Rectal smooth muscle tissue (tissue), 1 donor: ENCODE measurements around the gene CLEC7A.

Experiments
- H3K27ac ChIP-seq: one replicate; pipeline ENCODE4 v1.7.0; 2013; ENCODE audit warnings: low read depth, low read length, inconsistent platforms
- H3K27me3 ChIP-seq: one replicate; pipeline ENCODE4 v1.7.0; 2013; ENCODE audit warnings: low read length; ENCODE audit not compliant: control insufficient read depth, insufficient read depth
- H3K36me3 ChIP-seq: one replicate; pipeline ENCODE4 v1.7.0; 2013; ENCODE audit warnings: low read length; ENCODE audit not compliant: control insufficient read depth, insufficient read depth
- H3K4me1 ChIP-seq: one replicate; pipeline ENCODE4 v1.7.0; 2013; ENCODE audit warnings: low read length; ENCODE audit not compliant: control insufficient read depth, insufficient read depth
- H3K4me3 ChIP-seq: one replicate; pipeline ENCODE4 v1.7.0; 2013; ENCODE audit warnings: low read length
- H3K9ac ChIP-seq: one replicate; pipeline ENCODE4 v1.7.0; 2013; ENCODE audit warnings: low read length

CLEC7A gene

GRCh38 chr12:10075451-10075850 is 54.5 kb downstream of the CLEC7A start:
- no peaks in the 10 kb centered on the region for H3K4me1 ChIP-seq
- no peak overlapping the region for H3K4me3 ChIP-seq
- H3K27ac ChIP-seq, result no peak overlapping the region
- H3K9ac ChIP-seq, result no peak overlapping the region
- H3K27me3 ChIP-seq, result no peaks in the 10 kb centered on the region
- no peaks in the 10 kb centered on the region for H3K36me3 ChIP-seq

GRCh38 chr12:10073261-10073660 is 56.7 kb downstream of the CLEC7A start:
- no peak overlapping the region for H3K9ac ChIP-seq
- H3K27ac ChIP-seq, result no peak overlapping the region

DNA sequence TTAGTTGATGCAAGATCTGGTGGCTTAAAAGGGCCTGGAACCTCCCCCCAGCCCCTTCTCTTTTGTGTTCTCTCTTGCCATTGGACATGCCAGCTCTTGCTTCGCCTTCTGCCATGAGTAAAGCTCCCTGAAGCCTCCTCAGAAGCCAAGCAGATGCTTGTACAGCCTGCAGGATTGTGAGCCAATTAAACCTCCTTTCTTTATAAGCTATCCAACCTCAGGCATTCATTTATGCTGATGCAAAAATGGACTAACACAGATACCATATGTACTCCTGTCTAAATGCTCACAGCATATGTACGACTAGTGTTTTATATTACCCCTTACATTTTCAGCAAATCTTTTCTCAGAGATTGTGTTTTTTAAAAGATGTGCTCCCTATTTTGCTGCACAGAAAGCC is 57.9 kb downstream of the CLEC7A start:
- H3K4me1 ChIP-seq, result no peaks in the 10 kb centered on the region
- no peak overlapping the region for H3K9ac ChIP-seq
- H3K27ac ChIP-seq, result no peak overlapping the region
- H3K27me3 ChIP-seq, result no peaks in the 10 kb centered on the region
- H3K36me3 ChIP-seq, result no peaks in the 10 kb centered on the region
- H3K4me3 ChIP-seq, result no peak overlapping the region

More at GRCh38 chr12:10073261-10073660, 56.7 kb downstream of the CLEC7A start:
- no peaks in the 10 kb centered on the region for H3K4me1 ChIP-seq
- no peaks in the 10 kb centered on the region for H3K27me3 ChIP-seq
- no peak overlapping the region for H3K4me3 ChIP-seq
- no peaks in the 10 kb centered on the region for H3K36me3 ChIP-seq

DNA sequence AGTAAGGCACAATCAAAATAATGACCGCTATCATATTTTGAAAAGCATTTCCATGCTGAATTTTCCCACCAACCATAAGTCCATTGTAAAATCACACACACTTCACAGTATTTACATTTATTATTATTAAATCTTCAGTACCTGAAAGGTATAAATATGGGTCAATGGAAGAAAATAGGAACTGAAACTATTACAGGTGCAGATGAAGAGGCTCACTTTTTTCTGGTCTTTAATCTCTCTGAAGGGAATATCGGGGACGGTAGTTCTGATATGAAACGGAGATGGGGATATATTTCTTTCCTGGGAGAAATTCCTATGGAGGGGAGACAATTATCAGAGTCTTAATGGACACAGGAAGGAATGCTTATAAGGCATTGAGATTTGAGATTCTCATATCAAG is 59.6 kb downstream of the CLEC7A start:
- Histone ChIP-seq H3K27me3 (no peaks in the 10 kb centered on the region), H3K4me1 (no peaks in the 10 kb centered on the region), H3K36me3 (no peaks in the 10 kb centered on the region)

GRCh38 chr12:10069976-10070375 is 60.0 kb downstream of the CLEC7A start:
- no peak overlapping the region for H3K27ac ChIP-seq
- no peak overlapping the region for H3K9ac ChIP-seq
- H3K4me3 ChIP-seq, result no peak overlapping the region
- H3K36me3 ChIP-seq, result no peaks in the 10 kb centered on the region
- H3K27me3 ChIP-seq, result no peaks in the 10 kb centered on the region
- no peaks in the 10 kb centered on the region for H3K4me1 ChIP-seq

More for the DNA sequence above, 59.6 kb downstream of the CLEC7A start:
- no peak overlapping the region for H3K9ac ChIP-seq
- H3K27ac ChIP-seq, result no peak overlapping the region
- no peak overlapping the region for H3K4me3 ChIP-seq

- H3K4me3 ChIP-seq, result no peak overlapping the region
- no peak overlapping the region for H3K9ac ChIP-seq
- peak overlapping the region; percentile 38 for H3K27ac ChIP-seq
- no peaks in the 10 kb centered on the region for H3K36me3 ChIP-seq
- H3K4me1 ChIP-seq, result no peaks in the 10 kb centered on the region
- H3K27me3 ChIP-seq, result no peaks in the 10 kb centered on the region
These were observed 60.9 kb downstream of the CLEC7A start for GRCh38 chr12:10069099-10069498.

GRCh38 chr12:10068644-10069043 is 61.4 kb downstream of the CLEC7A start:
- Histone ChIP-seq H3K27ac (peak overlapping the region; percentile 38), H3K9ac (no peak overlapping the region), H3K27me3 (no peaks in the 10 kb centered on the region), H3K36me3 (no peaks in the 10 kb centered on the region), H3K4me3 (no peak overlapping the region), H3K4me1 (no peaks in the 10 kb centered on the region)

GRCh38 chr12:10067942-10068341 is 62.1 kb downstream of the CLEC7A start:
- no peak overlapping the region for H3K9ac ChIP-seq
- H3K4me3 ChIP-seq, result no peak overlapping the region
- no peaks in the 10 kb centered on the region for H3K36me3 ChIP-seq
- H3K27me3 ChIP-seq, result no peaks in the 10 kb centered on the region
- H3K27ac ChIP-seq, result no peak overlapping the region
- H3K4me1 ChIP-seq, result no peaks in the 10 kb centered on the region

DNA sequence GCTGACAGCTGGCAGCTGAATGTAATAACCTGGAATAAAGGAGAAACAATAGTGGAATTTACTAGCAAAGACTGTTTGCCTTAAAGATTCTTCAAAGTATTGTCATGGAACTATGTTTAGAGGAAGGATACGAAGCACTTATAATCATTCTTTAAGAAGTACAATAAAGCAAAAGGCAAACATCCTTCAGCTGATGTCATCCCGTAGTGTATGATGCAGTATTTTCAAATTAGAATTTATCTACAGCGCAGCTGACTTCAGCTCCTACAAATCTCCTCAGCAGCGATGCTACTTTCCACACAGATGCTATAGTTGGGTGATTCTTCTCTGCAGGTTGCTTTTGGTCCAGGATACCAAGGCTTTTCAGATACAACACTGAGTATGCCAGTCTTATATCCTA is 62.7 kb downstream of the CLEC7A start:
- Histone ChIP-seq H3K9ac (no peak overlapping the region), H3K4me1 (no peaks in the 10 kb centered on the region), H3K27ac (no peak overlapping the region), H3K36me3 (no peaks in the 10 kb centered on the region), H3K27me3 (no peaks in the 10 kb centered on the region), H3K4me3 (no peak overlapping the region)
